TTC549 (cell line): Measurements from ENCODE around the gene PAX7.

Experiments
- FAIRE-seq: peaks from 2 replicates; lab custom pipeline; 2012; peaks lifted over from hg19 to GRCh38; lab: Jason Lieb, UNC

Gene PAX7

DNA sequence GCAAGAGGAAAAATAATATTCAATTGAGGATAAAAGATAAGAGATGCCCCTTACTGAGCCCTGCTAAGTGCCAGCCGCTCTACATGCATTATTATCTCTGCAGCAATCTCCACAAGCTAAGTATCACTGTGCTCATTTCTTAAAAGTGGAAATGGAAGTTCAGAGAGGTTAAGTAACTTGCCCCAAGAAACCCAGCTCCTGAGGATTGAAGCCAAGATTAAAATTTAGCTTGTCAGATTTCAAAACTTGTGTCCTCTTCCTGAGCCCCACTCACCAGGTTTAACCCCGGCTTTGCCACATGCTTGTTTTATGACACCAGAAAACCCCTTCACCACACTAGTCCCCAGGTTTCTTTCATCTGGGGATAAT lies 11.2 kb upstream of the PAX7 start:
- no peak for FAIRE-seq

DNA sequence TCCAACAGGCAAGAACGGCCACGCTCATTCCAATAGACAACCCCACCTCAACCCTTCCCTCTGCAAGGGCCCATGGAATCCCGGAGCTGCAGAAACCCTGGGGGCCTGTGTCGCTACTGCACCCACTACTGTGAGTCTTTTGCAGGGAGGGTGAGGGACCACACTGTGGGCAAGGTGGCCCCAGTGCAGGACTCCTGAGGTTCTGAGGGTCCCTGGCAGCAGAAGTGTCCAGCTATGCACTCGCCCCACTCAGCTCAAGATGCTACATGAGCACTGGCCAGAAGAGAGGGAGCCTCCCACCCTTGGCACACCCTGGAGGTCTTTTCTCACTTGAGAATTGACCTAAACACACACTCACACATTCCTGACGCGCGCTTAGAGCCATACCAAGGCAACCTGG lies 2.1 kb upstream of the PAX7 start:
- no peak for FAIRE-seq

DNA sequence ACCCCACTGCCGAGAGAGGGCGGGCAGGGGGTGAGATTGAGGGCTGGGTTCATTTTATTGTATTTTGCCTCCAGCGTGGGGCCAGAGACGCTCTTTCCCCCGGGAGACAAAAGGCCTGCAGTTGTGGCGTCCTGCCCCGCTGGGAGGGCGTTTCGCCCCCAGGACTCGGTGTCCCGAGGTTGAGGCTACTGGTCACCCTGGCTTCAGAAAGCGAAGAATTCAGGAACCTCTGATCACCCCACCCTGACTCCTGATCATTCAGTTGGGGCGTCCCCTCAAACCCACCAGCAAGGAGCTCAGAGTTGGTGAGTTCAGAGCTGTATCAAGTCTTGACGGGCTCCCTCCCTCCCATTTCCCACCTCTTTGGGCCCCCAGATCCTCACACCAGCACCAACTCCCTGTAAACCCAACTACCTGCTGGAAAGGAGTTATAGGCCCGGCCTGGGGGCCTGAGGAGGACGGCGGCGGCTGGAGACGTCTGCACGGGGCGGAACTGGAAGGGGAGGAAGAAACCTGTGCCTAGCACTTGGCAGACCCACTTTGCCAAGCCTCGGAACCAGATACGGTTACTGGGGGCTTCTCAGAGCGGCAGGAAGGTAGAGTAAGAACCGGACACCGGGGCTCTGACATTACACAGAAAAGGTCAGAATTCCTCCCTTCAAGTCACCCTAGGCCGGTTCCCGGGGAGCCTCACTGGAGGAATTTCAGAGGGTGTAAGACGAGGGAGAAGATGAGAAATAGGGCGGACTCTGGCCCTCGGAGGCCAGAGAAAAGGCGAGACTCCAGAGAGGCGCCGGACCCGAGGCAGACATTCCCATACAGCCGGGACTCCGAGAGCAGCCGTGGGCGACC lies 761 bp upstream of the PAX7 start:
- no peak for FAIRE-seq

DNA sequence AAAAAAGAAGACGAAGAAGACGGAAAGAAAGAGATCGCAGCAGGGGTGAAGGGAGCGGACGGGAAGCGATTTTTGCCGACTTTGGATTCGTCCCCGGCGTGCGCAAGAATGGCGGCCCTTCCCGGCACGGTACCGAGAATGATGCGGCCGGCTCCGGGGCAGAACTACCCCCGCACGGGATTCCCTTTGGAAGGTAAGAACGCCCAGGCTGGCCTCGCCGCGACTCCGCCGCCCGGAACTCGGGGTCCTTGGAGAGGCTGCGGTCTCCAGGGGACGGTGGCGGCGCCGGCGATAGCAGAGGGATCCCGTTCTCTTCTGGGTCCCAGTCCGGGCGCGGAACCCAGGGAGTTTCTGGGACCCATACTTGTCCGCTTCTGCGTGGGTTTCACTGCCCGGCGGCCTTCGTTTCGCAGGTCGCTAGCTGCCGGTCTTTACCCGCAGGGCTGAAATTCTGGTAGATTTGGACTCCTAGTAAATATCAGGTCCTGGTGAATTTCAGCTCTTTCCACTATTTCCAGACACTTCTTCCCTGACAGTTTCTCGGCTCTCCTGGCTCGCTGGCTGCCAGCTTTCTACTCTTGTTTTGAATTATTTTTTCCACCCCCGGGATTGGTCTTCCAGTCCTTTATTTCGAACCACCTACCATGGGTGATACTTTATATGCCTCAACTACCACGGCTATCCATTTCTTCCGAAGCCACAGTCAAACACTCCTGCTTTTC lies 1.0 kb downstream of the PAX7 start:
- FAIRE-seq = no peak

DNA sequence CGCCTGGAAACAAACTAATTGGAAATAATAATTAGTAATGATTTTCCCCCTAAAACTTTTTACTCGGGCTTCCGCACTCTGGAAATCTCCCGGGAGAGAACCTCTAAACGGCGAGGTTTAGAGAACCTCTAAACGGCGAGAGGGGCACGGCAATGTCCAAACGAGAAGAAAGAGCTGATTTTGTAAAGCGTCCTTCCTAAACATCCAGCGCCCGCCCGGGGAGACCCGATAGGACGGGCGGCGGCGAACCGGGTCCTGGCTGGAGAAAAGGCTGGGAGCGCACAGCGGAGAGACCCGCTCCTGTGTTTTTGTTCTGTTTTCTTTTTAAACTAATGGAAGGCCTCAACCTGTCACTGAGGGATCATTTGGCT lies 1.6 kb downstream of the PAX7 start:
- FAIRE-seq = no peak

DNA sequence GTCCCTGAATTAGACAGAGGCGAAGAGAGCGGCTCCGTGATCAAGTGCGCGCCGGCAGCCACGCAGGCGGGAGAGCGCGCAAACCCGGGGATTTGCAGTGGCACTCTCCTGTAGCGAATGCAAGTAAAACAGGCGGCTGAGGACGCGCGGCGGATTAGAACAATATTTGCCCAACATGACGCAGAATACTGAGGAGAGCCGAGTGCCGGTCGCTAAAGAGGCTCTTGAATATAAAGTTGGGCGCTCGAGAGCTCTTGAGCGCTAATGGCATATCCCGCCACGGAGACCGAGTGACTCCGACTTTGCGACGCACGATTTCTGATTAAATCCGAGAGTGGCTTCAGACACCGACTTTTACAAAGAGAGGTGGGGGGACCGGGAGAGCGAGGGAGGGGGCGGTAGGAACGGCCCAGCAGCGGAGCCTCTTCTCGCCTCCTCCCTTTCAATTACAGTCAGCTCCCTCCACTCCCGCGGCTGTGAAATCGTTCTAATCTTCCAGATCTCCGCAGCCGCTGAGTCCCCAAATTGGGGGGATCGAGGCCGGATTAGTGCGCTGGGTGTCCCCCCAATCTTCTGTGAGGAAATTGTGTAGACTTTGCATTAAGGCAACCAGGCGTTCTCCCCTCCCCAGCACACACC lies 2.3 kb downstream of the PAX7 start:
- FAIRE-seq = no peak

DNA sequence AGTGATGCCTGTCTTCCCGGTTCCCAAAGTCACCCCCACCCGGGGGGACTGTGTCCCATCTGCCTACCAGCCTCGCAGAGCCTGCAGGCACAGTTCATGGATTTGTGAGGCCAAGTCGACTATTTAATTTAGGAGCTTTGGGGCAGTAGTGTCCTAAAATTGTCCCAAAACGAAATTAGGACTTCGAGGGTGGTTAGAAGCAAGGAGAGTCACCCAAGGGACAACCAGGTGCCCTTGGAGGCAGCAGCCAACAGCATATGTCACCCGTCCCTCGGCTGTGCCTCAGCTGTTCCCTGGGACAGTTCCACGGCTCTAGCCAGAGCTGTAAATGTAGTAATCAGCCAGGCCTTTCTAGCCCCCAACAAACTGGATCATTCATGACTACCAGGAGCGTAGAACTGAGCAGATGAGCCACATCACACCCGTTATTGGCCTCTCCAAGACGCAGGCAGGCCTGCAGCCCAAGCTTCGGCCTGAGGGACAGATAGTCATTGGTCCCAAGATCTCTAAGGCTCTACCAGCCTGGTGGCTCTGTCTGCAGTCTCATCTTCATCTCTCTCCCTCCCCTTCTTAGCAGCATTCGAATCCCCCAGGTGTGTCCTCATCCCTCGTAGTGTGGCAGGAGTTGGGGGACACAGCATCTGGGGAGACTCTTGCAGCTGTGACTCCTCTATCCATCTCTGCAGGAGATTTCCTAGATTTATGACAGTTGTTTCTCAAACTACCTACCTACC lies 2.9 kb downstream of the PAX7 start:
- FAIRE-seq = no peak

DNA sequence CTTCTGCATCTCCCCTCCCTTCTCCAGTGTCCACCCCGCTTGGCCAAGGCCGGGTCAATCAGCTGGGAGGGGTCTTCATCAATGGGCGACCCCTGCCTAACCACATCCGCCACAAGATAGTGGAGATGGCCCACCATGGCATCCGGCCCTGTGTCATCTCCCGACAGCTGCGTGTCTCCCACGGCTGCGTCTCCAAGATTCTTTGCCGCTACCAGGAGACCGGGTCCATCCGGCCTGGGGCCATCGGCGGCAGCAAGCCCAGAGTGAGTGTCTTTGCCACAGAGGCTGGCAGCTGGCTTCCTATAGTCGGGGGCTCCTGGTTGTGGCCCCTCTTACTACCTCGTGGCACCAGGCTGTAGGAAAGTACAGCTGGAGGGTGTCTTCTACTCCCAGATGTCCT lies 3.6 kb downstream of the PAX7 start:
- FAIRE-seq = no peak

DNA sequence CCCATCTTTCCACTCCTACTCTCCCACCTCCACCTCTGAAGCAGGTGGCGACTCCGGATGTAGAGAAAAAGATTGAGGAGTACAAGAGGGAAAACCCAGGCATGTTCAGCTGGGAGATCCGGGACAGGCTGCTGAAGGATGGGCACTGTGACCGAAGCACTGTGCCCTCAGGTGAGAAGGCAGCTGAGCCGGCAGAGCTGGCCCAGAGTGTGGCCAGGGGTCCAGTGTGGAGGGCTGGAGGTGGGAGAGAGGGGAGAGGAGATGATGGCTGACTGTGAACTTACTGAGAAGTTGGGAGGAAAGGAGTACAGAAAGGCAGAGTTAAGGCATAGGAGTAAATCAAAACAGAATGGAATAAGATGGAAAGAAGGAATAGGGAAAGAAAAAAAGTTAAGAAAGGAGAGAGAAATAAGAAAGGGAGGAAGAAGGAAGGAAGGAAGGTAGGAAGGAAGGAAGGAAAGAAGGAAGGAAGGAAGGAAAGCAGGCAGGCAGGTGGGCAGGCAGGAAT lies 4.5 kb downstream of the PAX7 start:
- no peak for FAIRE-seq

DNA sequence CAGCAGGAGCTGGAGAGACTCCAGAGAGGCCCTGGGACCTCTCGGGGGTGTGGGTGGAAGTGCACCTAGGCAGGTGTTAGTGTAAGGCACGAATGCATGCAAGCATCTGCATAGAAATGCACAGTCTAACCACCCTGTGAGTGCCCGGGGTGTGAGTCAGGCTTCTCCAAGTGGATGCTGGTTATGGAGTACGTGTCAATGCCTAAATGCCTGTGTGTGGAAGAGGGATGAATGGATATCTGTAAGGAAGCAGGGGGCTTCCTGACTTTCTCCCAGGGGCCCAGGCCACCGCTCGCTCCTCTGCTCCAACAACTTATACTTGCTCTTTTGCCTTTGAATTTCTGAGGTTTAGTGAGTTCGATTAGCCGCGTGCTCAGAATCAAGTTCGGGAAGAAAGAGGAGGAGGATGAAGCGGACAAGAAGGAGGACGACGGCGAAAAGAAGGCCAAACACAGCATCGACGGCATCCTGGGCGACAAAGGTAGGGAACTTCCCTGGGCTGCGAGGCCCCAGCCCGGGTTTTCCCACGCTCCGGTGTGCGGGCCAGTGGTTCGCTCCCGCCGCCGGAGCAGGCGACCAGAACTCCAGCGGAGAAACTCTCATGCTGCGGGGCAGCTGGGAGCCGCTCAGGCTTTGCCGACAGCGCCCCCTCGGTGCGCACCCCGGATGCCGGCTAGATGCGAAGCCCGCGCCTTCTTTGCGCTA lies 5.4 kb downstream of the PAX7 start:
- no peak for FAIRE-seq

DNA sequence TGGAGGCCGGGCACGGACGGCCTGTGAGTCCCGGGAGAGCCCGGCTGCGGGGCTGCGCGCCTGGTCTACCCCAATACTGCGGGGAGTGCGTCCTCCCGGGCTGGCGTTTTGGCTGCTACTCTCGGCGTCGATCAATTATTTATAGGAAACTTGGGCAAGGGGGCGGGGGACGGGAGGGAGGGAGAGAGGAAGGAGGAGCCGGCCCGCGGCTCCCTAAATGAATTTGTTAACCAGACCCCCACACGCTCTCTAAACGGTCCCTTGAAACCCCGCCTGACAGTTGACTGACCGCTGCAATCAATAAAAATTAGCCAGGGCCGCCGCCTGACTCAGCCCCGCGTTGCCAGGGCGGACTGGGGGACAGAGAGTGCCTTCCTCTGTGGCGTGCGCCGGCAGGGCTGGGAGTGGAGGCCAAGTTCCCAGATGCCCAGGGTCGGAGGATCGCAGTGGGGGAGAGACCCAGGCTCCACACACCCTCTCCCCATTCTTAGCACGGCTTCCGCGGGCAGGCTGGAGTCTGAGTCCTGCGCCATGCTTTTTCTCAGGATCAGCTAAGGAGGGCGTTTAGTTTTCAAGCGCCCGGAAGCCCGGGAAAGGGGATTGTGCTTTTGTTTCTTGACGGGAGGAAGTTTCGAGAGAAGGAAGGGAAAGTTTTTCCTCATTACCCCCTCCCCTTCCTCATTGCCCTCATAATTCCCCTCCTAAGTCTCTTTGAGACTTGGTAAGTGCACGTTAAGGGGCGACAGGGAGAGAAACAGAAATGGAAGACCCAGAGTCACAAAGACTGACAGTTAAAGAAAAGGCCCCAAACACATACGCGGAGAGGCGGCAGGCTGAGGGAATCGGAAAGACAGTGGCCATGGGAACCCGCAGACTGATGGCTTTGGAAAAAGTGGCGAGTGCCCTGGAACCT lies 6.2 kb downstream of the PAX7 start:
- no peak for FAIRE-seq

DNA sequence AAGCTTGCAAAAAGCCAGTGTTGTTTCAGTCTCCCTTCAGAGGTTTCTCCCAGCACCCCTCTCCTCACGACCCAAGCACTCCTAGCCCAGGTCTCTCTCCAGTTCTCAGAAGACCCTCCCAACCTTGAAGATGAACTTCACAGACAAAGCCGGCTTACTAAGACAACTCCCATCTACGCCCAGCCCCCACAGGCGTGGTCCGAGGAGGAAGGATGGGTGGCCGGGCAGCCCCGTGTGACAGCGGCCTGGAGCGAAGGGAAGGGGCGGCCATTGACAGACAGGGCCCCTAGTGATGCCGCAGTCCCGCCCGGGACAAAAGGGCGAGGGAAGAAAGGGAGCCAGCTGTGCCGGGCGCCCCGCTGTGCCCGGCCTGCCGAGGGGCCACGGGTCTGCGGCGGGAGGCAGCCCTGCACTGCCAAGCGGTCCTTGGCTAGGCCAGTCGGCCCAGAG lies 6.9 kb downstream of the PAX7 start:
- FAIRE-seq = no peak

DNA sequence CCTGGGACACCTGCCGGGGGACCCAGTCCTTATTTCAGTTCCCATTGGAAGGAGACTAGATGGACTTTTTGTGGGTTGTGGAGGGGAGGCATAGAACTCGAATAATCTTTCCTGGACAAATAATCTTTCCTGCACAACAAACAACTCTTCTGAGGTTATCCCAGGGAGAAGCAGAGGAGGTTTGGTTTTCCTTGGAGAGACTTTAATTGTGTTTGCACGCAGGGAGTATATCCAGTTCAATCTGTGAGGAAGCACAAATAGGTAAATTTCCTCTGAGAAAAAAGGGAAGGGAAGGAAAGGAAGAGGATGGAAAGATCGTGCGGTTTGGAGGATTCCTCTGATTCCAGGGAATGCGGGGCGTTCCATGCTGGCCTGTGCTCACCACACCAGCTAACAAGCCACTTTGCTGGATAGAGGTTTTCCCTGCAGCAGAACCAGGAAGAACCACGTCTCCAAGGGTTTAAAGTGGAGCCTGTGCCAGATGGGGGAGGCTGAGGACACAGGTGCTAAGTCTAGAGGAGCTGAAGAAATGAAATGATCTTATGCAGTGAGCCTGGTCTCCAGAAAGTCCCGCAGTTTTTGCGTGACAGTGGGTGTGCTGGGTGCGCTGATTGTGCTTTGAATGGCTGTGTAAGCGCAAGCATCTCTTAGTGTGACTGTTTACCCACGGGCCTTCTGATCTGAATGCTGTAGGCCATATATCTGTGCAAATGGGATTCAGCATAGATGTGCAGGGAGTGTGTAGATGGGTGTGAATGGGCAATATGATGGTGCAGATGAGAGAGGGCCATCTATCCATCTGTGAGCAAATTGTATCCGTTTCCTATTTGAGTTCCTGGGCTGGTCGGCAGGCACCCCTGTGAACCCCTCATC lies 7.6 kb downstream of the PAX7 start:
- FAIRE-seq = no peak

DNA sequence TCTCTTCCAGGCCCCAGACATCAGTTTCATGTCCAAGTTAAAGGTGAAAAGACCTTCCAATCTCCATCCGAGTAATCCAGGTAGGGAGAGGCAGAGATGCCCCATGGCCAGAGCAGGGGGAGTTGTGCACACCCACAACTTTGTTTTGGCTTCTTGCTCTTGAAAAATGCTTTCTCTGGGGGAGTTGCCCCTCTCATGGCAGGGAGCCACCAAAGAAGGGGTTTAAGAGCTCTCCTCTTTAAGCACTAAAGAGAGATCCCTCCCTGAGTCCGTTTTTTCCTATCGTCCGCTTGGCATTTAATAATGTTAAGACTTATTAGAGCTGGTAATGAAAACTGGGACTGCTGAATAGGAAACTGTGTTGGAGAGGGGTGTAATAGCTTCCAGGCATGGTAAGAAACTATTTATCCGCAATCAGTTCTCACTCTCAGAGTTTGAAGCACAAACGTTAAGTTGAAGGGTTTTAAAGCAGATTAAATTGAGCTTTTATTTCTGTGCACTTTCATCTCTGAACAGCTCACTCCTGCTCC lies 8.3 kb downstream of the PAX7 start:
- no peak for FAIRE-seq

DNA sequence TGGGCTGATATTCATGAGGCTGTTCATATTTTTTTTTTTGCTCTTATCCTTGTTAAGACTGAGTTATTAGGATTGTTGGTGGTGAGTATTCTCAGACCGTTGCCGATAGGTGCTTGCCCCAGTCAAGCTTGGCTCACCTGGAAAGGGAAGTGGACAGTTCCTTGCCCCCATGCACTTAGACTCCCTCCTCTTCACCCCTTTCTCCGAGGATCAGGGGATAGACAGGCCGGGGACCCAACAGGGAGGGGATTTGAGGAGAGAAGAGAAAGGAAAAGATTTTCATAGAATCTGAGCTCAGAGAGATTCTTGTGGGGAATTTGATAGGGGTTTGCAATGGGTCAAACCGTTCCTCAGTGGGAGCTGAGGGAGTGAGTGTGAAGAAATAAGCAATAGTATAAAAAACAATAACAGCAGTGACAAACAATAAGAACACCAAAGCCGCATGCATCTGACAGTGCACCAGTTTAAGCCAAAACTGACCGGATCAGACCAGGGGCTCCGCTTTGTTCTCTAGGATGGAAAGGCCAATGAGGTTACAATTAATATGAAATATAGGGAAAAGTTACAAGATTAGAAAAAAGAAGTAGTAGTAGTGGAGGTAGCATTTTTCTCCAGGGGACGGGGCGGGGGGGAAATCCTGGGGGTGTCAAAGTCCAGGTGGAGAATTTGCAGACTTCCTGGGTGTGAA lies 8.9 kb downstream of the PAX7 start:
- FAIRE-seq = no peak

DNA sequence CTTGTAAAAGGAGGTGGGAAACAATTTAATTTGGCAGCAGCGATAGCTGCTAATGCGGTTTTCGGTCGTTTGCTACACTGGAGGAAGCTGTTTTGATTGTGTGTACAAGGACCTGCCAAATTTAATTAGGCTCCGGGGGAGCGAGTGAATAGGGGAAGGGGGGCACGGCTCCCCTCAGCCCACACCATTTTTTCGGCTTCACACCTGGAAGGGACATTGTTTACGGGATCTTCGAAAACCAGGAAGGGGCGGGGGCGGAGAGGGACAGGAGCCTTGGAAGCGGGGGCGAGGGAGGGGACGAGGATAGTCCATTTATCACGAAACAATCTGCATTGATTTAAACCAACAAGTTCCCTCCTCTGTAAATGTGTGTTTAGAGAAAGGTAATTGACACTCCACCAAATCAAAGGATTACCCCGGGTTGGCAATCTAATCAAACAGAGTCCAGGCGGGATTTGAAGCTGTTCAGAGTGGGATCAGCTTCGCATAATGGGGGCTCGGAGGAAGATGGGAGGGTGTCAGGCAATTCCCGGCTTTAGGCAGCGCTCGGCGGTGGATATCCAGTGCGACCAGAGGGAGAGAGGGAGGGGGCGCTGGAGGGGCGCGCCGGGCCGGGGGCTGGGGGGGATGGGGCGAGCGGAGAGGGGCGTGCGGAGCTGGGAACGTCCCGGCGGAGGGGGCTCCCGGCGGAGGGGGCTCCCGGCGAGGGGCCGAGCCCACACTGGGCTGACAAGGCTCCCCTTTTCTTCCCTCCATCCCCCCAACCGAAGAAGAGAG lies 9.8 kb downstream of the PAX7 start:
- FAIRE-seq = no peak

DNA sequence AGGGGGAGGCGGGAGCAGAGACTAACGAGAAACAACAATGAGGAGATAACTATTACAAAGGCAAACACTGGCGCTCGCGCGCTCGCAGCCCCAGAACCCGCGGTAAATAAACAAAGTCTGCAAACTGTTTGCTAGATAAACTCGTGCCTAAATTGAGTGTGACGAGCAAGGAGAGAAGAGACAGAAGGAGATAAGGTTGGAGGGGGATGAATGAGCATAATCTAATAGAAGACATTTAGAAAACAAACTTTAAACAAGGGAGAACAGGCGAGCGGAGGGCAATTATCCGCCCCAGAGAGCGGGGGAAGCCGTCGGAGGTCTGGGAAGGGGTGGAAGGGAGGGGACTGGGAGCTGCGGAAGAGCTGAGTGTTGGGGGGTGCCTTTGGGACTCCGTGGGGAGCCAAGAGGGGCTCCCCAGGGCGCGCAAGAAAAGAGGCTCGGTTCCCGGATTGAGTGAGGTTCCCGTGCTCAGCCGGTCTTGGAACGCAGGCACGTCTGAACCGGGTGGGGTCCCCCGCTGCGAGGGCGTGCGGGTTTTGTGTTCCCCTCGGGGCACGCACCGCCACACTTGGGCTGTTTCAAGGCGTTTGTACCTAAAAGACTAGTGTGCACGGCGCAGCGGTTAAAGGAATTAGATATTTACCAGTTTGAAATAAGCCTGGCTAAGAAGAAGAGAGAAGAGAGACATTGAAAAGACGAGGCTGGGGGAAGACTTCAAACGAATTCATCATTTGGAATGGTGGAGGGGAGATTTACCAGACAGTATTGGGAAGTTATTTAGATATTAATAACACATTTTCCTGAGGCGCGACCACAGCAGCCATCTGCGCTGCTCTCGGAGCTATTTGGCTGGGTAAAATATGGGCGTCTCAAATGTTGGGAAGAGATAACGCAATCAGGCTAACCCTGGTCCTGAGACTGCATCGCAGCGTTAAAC lies 10.6 kb downstream of the PAX7 start:
- FAIRE-seq = no peak
